GM12878 (cell line): ENCODE data around the gene TUT4. TPM values are rescaled to one million over a fixed set of nuclear protein-coding genes. Genes with fewer than 3 reads are reported as not detected.

Source experiments
- ATAC-seq: fragments of 200-7000 bp; cut with Tn5 transposase; 3 replicates; pipeline ENCODE4 v1.9.1; 2020; ENCODE audit warnings: mild to moderate bottlenecking, moderate library complexity
- BruUV-seq: library from RNA; stranded (reverse); fragments of 400-500 nt; replicated peaks from 2 replicates; lab custom pipeline; 2021; lab: Mats Ljungman, UMichigan
- CTCF ChIA-PET: fragments of 300-600 bp; sonication (Branson Sonifier 250); formaldehyde crosslinking; extraction: SDS; loops from one replicate; lab custom pipeline; 2021; ENCODE audit warnings: inconsistent platforms; lab: Yijun Ruan, JAX
- POLR2A ChIA-PET: fragments of 350-600 bp; formaldehyde crosslinking; extraction: SDS; loops from one replicate; lab custom pipeline; 2021; ENCODE audit warnings: inconsistent platforms; lab: Charles Lee
- RAD21 ChIA-PET: fragments of 300-600 bp; sonication (Branson Sonifier 250); formaldehyde crosslinking; loops from one replicate; lab custom pipeline; 2023; ENCODE audit warnings: antibody characterized with exemption; ENCODE audit not compliant: unreplicated experiment; lab: Charles Lee
- SMC1A ChIA-PET: fragments of 300-600 bp; sonication (Branson Sonifier 250); formaldehyde crosslinking; loops from one replicate; lab custom pipeline; 2023; ENCODE audit not compliant: unreplicated experiment, uncharacterized antibody; lab: Charles Lee
- DNase-seq: peaks from one replicate; pipeline ENCODE4 v3.0.0-alpha.2; 2011; ENCODE audit warnings: low read depth, low spot score
- FAIRE-seq: peaks from 3 replicates; lab custom pipeline; 2011; peaks lifted over from hg19 to GRCh38; lab: Jason Lieb, UNC
- H2AFZ ChIP-seq: 2 replicates; pipeline ENCODE4 v1.6.0; 2011; ENCODE audit warnings: low read depth, low read length, control low read depth; ENCODE audit not compliant: control insufficient read depth
- H3K27ac ChIP-seq: 2 replicates; pipeline ENCODE4 v1.5.1; 2011; ENCODE audit warnings: control low read depth; ENCODE audit not compliant: control insufficient read depth, insufficient read depth
- H3K27me3 ChIP-seq, 2 experiments: replicated peaks in 1 of 2; 2 replicates each; pipeline versions ENCODE4 v1.6.0 to v1.6.1; 2011; ENCODE audit warnings: low read length in 1 of 2; ENCODE audit not compliant: control insufficient read depth in 2 of 2, insufficient read depth in 2 of 2
- H3K36me3 ChIP-seq, 2 experiments: 2 replicates each; pipeline ENCODE4 v1.5.1; 2011; ENCODE audit warnings: low read length in 1 of 2; ENCODE audit not compliant: control insufficient read depth in 2 of 2, insufficient read depth in 2 of 2
- H3K4me1 ChIP-seq: 2 replicates; pipeline ENCODE4 v1.6.1; 2011; ENCODE audit warnings: mild to moderate bottlenecking, low read length, moderate library complexity, mixed read lengths; ENCODE audit not compliant: control insufficient read depth, insufficient read depth
- H3K4me2 ChIP-seq: 2 replicates; pipeline ENCODE4 v1.6.0; 2011; ENCODE audit warnings: control low read depth; ENCODE audit not compliant: control insufficient read depth, insufficient read depth
- H3K4me3 ChIP-seq: fragments of 200-600 bp; sonication (generic); 2 replicates; pipeline ENCODE4 v1.5.1; 2016
- H3K79me2 ChIP-seq: 2 replicates; pipeline ENCODE4 v1.6.0; 2011; ENCODE audit warnings: low read length; ENCODE audit not compliant: control insufficient read depth, insufficient read depth
- H3K9ac ChIP-seq: 2 replicates; pipeline ENCODE4 v1.8.0; 2011; ENCODE audit warnings: low read length, control low read depth, mixed read lengths; ENCODE audit not compliant: control insufficient read depth, insufficient read depth
- H3K9me3 ChIP-seq: replicated peaks from 3 replicates; pipeline ENCODE4 v1.5.1; 2011; ENCODE audit warnings: mild to moderate bottlenecking, low read length; ENCODE audit not compliant: control insufficient read depth, insufficient read depth
- H4K20me1 ChIP-seq: 2 replicates; pipeline ENCODE4 v1.6.0; 2011; ENCODE audit not compliant: control insufficient read depth, insufficient read depth
- CBFB ChIP-seq: IDR thresholded peaks from 2 replicates; pipeline ENCODE4 v1.6.1; 2016; ENCODE audit warnings: antibody characterized with exemption, low read depth
- CEBPB ChIP-seq, 2 experiments: fragments of 150-350 bp in 1 of 2; IDR thresholded peaks; 2 replicates each; pipeline ENCODE4 v1.6.1; 2012 to 2014; ENCODE audit warnings: low read depth in 2 of 2, low read length in 2 of 2, borderline replicate concordance in 1 of 2, inconsistent platforms in 1 of 2
- NFXL1 ChIP-seq: fragments of 450-650 bp; IDR thresholded peaks from 2 replicates; pipeline ENCODE4 v1.6.1; 2017; ENCODE audit warnings: antibody characterized with exemption, mild to moderate bottlenecking, borderline replicate concordance
- POU2F2 ChIP-seq: IDR thresholded peaks from 3 replicates; pipeline ENCODE4 v1.6.1; 2011; ENCODE audit warnings: low read depth, mild to moderate bottlenecking, low read length, borderline replicate concordance
- SUPT20H ChIP-seq: IDR thresholded peaks from 2 replicates; pipeline ENCODE4 v1.6.1; 2011; ENCODE audit warnings: low read depth, mild to moderate bottlenecking, low read length, moderate library complexity, borderline replicate concordance; ENCODE audit not compliant: control insufficient read depth
- TARDBP ChIP-seq: IDR thresholded peaks from 2 replicates; pipeline ENCODE4 v1.6.1; 2016; ENCODE audit warnings: borderline replicate concordance
- ZNF592 ChIP-seq: fragments of 450-650 bp; IDR thresholded peaks from 2 replicates; pipeline ENCODE4 v1.6.1; 2017; ENCODE audit warnings: mild to moderate bottlenecking, moderate library complexity
- WGBS: methylation state at CpG from one replicate; pipeline ENCODE4 v1.1.6; 2016; ENCODE audit warnings: low lambda C conversion rate; ENCODE audit not compliant: insufficient replicate concordance, insufficient coverage; ENCODE audit errors: missing lambda C conversion rate; 5-methylcytosine and 5-hydroxymethylcytosine counted together
- in situ Hi-C: fragments of 300-500 bp; cut with MboI; formaldehyde crosslinking; loops from 9 replicates; pipeline ENCODE4 v1.14.3; 2018; ENCODE audit warnings: mixed read lengths
- intact Hi-C: fragments of 100-400 bp; cut with micrococcal nuclease; formaldehyde crosslinking; loops from one replicate; pipeline ENCODE4 v1.14.2; 2022; ENCODE audit not compliant: unreplicated experiment
- polyA plus RNA-seq, 11 experiments: library from polyadenylated mRNA; depleted of rRNA in 4 of 11; unstranded in 6 of 11; stranded (reverse) in 5 of 11; fragments of >200 nt; fragmentation: Nextera tagmentation in 4 of 11; fragmentation: Illumina TruSeq in 1 of 11; extraction: Ambion mirVana in 4 of 11; extraction: Trizol in 1 of 11; gene quantifications; 1 replicate in 1 of 11; 2 replicates in 10 of 11; pipeline versions ENCODE4 v1.2.1 to v1.2.3, GENCODE V29; 2011 to 2016; ENCODE audit warnings: inconsistent platforms in 2 of 11, missing spikeins in 2 of 11, low read depth in 1 of 11
- total RNA-seq, 4 experiments: library from RNA; depleted of rRNA in 3 of 4; stranded (reverse); fragments of >200 nt in 3 of 4; fragmentation: Illumina TruSeq in 1 of 4; extraction: Trizol in 1 of 4; gene quantifications; 2 replicates each; pipeline versions ENCODE4 v1.2.1 to v1.2.3, GENCODE V29; 2013 to 2021

The TUT4 gene
- total and polyA plus RNA-seq, 10 of the 15 experiments (the other 5 are each of a cell fraction or from before 2014, with no cell fraction given): 9.4 to 40.7 (median 27.6) TPM

- ChIA-PET POLR2A (no interaction called here), SMC1A (no interaction called here), RAD21 (no interaction called here), CTCF (no interaction called here)
- Histone ChIP-seq H3K27ac (no peak overlapping the region), H4K20me1 (no peaks in the 10 kb centered on the region), H3K27me3 (no peaks in the 10 kb centered on the region), H3K4me3 (no peak overlapping the region), H3K4me2 (no peak overlapping the region), H3K9ac (no peak overlapping the region), H3K36me3 (no peaks in the 10 kb centered on the region), H3K9me3 (no peaks in the 10 kb centered on the region), H3K79me2 (no peaks in the 10 kb centered on the region), H3K4me1 (no peaks in the 10 kb centered on the region; the same call in 1 of the 2 replicates), H2AFZ (no peak overlapping the region)
- DNase-seq: no peak
- no peak for FAIRE-seq
- BruUV-seq: no TSS peak
- in situ Hi-C loops: no loop called here
- ATAC-seq: no peak
- TF ChIP-seq ZNF592: no peak
- intact Hi-C loops: no loop called here
These were observed 35.1 kb upstream of the TUT4 start for GRCh38 chr1:52588027-52588426.

GRCh38 chr1:52585474-52585873, 32.6 kb upstream of the TUT4 start:
- Histone ChIP-seq H3K27ac (no peak overlapping the region), H3K36me3 (no peaks in the 10 kb centered on the region), H2AFZ (no peak overlapping the region), H3K27me3 (no peaks in the 10 kb centered on the region; a peak in 1 of 4 replicates), H3K9me3 (no peaks in the 10 kb centered on the region), H3K4me3 (no peak overlapping the region), H3K79me2 (no peaks in the 10 kb centered on the region), H3K4me2 (no peak overlapping the region), H3K9ac (no peak overlapping the region), H4K20me1 (no peaks in the 10 kb centered on the region), H3K4me1 (no peaks in the 10 kb centered on the region; the same call in 1 of the 2 replicates)
- ATAC-seq (no peak), FAIRE-seq (no peak), DNase-seq (no peak)
- CTCF ChIA-PET: no interaction called here
- intact Hi-C loops: no loop called here
- RAD21 ChIA-PET: no interaction called here
- TF ChIP-seq SUPT20H: no peak
- no peak for TF ChIP-seq POU2F2
- no peak for TF ChIP-seq CBFB
- no peak for TF ChIP-seq CEBPB (IDR thresholded peaks at IDR 0.05; ENCODE audit: borderline replicate concordance in 1 of 2, low read depth in 2 of 2, low read length in 2 of 2)
- TF ChIP-seq NFXL1: no peak
- no peak for TF ChIP-seq TARDBP
- 0% methylated on average over 1 of the region's 1 CpG for WGBS
- in situ Hi-C loops: no loop called here
- POLR2A ChIA-PET: no interaction called here
- BruUV-seq: no TSS peak
- SMC1A ChIA-PET: no interaction called here
